WTC11 (cell line): ENCODE data around the gene AHRR. TPM values are rescaled to one million over a fixed set of nuclear protein-coding genes. Genes with fewer than 3 reads are reported as not detected.

Experiments
- ATAC-seq: fragments of 200-7000 bp; cut with Tn5 transposase; 2 replicates; pipeline ENCODE4 v1.10.0; 2021; ENCODE audit warnings: mild to moderate bottlenecking, moderate library complexity
- CTCF ChIA-PET: fragments of 300-600 bp; sonication (Branson Sonifier 250); formaldehyde crosslinking; loops from one replicate; lab custom pipeline; 2021; ENCODE audit warnings: antibody characterized with exemption; lab: Charles Lee
- POLR2A ChIA-PET: fragments of 350-600 bp; sonication (Branson Sonifier 250); formaldehyde crosslinking; loops from one replicate; lab custom pipeline; 2021; ENCODE audit warnings: antibody characterized with exemption; lab: Charles Lee
- DNase-seq: peaks from one replicate; pipeline ENCODE4 v3.0.0; 2021; ENCODE audit warnings: low spot score
- H3K27ac Mint-ChIP-seq: 2 replicates; pipeline ENCODE4 v1.8.0; 2021; ENCODE audit warnings: mixed read lengths
- H3K27me3 Mint-ChIP-seq: 2 replicates; pipeline ENCODE4 v1.8.0; 2021; ENCODE audit warnings: low read depth, mild to moderate bottlenecking, moderate library complexity, mixed read lengths
- H3K36me3 Mint-ChIP-seq: 2 replicates; pipeline ENCODE4 v1.8.0; 2021; ENCODE audit warnings: mixed read lengths
- H3K4me1 Mint-ChIP-seq: 2 replicates; pipeline ENCODE4 v1.8.0; 2022; ENCODE audit warnings: mixed read lengths
- H3K4me3 Mint-ChIP-seq: 2 replicates; pipeline ENCODE4 v1.8.0; 2021; ENCODE audit warnings: mild to moderate bottlenecking, moderate library complexity, mixed read lengths
- H3K9me3 Mint-ChIP-seq: 2 replicates; pipeline ENCODE4 v1.8.0; 2021; ENCODE audit warnings: mixed read lengths
- CBFB ChIP-seq: sonication (generic); formaldehyde crosslinking; IDR thresholded peaks from 2 replicates; pipeline ENCODE4 v1.8.1; 2022; ENCODE audit warnings: mild to moderate bottlenecking, low read depth, missing genetic modification reagents
- CDX4 ChIP-seq: fragments of 250-450 bp; sonication (Bioruptor Pico); IDR thresholded peaks from 2 replicates; pipeline ENCODE4 v1.9.0; 2021; ENCODE audit warnings: moderate library complexity, mild to moderate bottlenecking, inconsistent platforms, borderline replicate concordance
- CTCF ChIP-seq: fragments of 200-600 bp; IDR thresholded peaks from 2 replicates; pipeline ENCODE4 v1.8.0; 2022; ENCODE audit warnings: antibody characterized with exemption
- ELF4 ChIP-seq: sonication (generic); formaldehyde crosslinking; IDR thresholded peaks from 2 replicates; pipeline ENCODE4 v1.8.1; 2022; ENCODE audit warnings: low read depth, mild to moderate bottlenecking, moderate library complexity, missing genetic modification reagents
- EMX1 ChIP-seq: fragments of 250-450 bp; sonication (Bioruptor Pico); IDR thresholded peaks from 2 replicates; pipeline ENCODE4 v1.8.0; 2021; ENCODE audit warnings: mild to moderate bottlenecking
- ESRRA ChIP-seq: sonication (generic); formaldehyde crosslinking; IDR thresholded peaks from 2 replicates; pipeline ENCODE4 v1.8.1; 2022; ENCODE audit warnings: mild to moderate bottlenecking, missing genetic modification reagents, borderline replicate concordance
- FOXK1 ChIP-seq: sonication (generic); formaldehyde crosslinking; IDR thresholded peaks from 2 replicates; pipeline ENCODE4 v1.8.0; 2022; ENCODE audit warnings: mild to moderate bottlenecking, moderate library complexity, missing genetic modification reagents
- FOXP1 ChIP-seq: sonication (generic); formaldehyde crosslinking; IDR thresholded peaks from 2 replicates; pipeline ENCODE4 v1.8.0; 2022; ENCODE audit warnings: missing genetic modification reagents, mild to moderate bottlenecking, moderate library complexity, borderline replicate concordance
- MLX ChIP-seq: sonication (generic); formaldehyde crosslinking; IDR thresholded peaks from 2 replicates; pipeline ENCODE4 v1.8.1; 2023; ENCODE audit warnings: mild to moderate bottlenecking, missing genetic modification reagents, moderate library complexity
- NR3C1 ChIP-seq: sonication (generic); formaldehyde crosslinking; conservative IDR thresholded peaks from 2 replicates; pipeline ENCODE4 v1.8.1; 2023; ENCODE audit warnings: low read depth, mild to moderate bottlenecking, missing genetic modification reagents
- SMAD3 ChIP-seq: sonication (generic); formaldehyde crosslinking; IDR thresholded peaks from 2 replicates; pipeline ENCODE4 v1.8.0; 2022; ENCODE audit warnings: missing genetic modification reagents, mild to moderate bottlenecking, borderline replicate concordance
- SMAD4 ChIP-seq: sonication (generic); formaldehyde crosslinking; IDR thresholded peaks from 2 replicates; pipeline ENCODE4 v1.8.0; 2022; ENCODE audit warnings: mild to moderate bottlenecking, missing genetic modification reagents
- STAT6 ChIP-seq: sonication (generic); formaldehyde crosslinking; conservative IDR thresholded peaks from 2 replicates; pipeline ENCODE4 v1.8.1; 2023; ENCODE audit warnings: mild to moderate bottlenecking, low read depth, missing genetic modification reagents, moderate library complexity
- ZBTB21 ChIP-seq: sonication (generic); formaldehyde crosslinking; IDR thresholded peaks from 2 replicates; pipeline ENCODE4 v1.8.1; 2023; ENCODE audit warnings: mild to moderate bottlenecking, missing genetic modification reagents, borderline replicate concordance
- ZNF121 ChIP-seq: sonication (generic); formaldehyde crosslinking; IDR thresholded peaks from 2 replicates; pipeline ENCODE4 v1.8.0; 2023; ENCODE audit warnings: missing genetic modification reagents
- ZNF281 ChIP-seq: sonication (generic); formaldehyde crosslinking; IDR thresholded peaks from 2 replicates; pipeline ENCODE4 v1.8.0; 2023; ENCODE audit warnings: mild to moderate bottlenecking, missing genetic modification reagents
- ZNF317 ChIP-seq: sonication (generic); formaldehyde crosslinking; IDR thresholded peaks from 2 replicates; pipeline ENCODE4 v1.8.1; 2023; ENCODE audit warnings: low read depth, mild to moderate bottlenecking, moderate library complexity, missing genetic modification reagents, borderline replicate concordance
- ZNF416 ChIP-seq: fragments of 250-450 bp; sonication (Bioruptor Pico); IDR thresholded peaks from 2 replicates; pipeline ENCODE4 v1.9.0; 2021; ENCODE audit warnings: mild to moderate bottlenecking, inconsistent platforms
- total RNA-seq: library from RNA; stranded (reverse); gene quantifications from 3 replicates; pipeline ENCODE4 v1.2.3, GENCODE V29; 2021

AHRR gene
- total RNA-seq, 1 experiment from 2014 or later: 4.5 TPM

GRCh38 chr5:458547-459353, 137.2 kb downstream of the AHRR start:
- DNase-seq (no peak), ATAC-seq (no peak)
- ChIA-PET POLR2A (no interaction called here), CTCF (no interaction called here)
- Mint-ChIP-seq H3K27ac (no peak overlapping the region), H3K4me1 (peaks cover 14% of the 10 kb centered on the region), H3K36me3 (peaks cover 62% of the 10 kb centered on the region), H3K27me3 (no peaks in the 10 kb centered on the region), H3K9me3 (no peaks in the 10 kb centered on the region), H3K4me3 (no peak overlapping the region)
- TF ChIP-seq NR3C1: no peak
- no peak for TF ChIP-seq ZNF317
- TF ChIP-seq ZNF416 (CRISPR knock-in tag): no peak
- TF ChIP-seq ZNF281 (CRISPR knock-in tag): no peak
- no peak for TF ChIP-seq CDX4 (CRISPR knock-in tag)
- no peak for TF ChIP-seq ZBTB21
- no peak for TF ChIP-seq CTCF
- no peak for TF ChIP-seq ESRRA (CRISPR knock-in tag)
- TF ChIP-seq STAT6 (CRISPR knock-in tag): no peak
- no peak for TF ChIP-seq EMX1
- no peak for TF ChIP-seq CBFB (CRISPR knock-in tag)
- TF ChIP-seq SMAD3 (CRISPR knock-in tag): no peak
- TF ChIP-seq ZNF121 (CRISPR knock-in tag): no peak
- no peak for TF ChIP-seq ELF4 (CRISPR knock-in tag)
- TF ChIP-seq FOXP1: no peak
- TF ChIP-seq MLX: no peak
- no peak for TF ChIP-seq FOXK1 (CRISPR knock-in tag)
- no peak for TF ChIP-seq SMAD4 (CRISPR knock-in tag)
